Activated naive CD4-positive, alpha-beta T cell treated with anti-CD3 and anti-CD28 coated beads, Interleukin-2, amount 10 ng/mL, durations not matched to agents 5 hours and 36 hours (primary cell): Measurements from ENCODE around the gene ABI2. TPM values are rescaled to one million over a fixed set of nuclear protein-coding genes. Genes with fewer than 3 reads are reported as not detected.

ENCODE experiments used
- total RNA-seq, 2 experiments: library from RNA; stranded (reverse); gene quantifications; one replicate each; pipeline ENCODE4 v1.2.3, GENCODE V29; 2021

ABI2 gene
- 10 to 100 TPM; 21.3 to 24.9 TPM for total RNA-seq

DNA sequence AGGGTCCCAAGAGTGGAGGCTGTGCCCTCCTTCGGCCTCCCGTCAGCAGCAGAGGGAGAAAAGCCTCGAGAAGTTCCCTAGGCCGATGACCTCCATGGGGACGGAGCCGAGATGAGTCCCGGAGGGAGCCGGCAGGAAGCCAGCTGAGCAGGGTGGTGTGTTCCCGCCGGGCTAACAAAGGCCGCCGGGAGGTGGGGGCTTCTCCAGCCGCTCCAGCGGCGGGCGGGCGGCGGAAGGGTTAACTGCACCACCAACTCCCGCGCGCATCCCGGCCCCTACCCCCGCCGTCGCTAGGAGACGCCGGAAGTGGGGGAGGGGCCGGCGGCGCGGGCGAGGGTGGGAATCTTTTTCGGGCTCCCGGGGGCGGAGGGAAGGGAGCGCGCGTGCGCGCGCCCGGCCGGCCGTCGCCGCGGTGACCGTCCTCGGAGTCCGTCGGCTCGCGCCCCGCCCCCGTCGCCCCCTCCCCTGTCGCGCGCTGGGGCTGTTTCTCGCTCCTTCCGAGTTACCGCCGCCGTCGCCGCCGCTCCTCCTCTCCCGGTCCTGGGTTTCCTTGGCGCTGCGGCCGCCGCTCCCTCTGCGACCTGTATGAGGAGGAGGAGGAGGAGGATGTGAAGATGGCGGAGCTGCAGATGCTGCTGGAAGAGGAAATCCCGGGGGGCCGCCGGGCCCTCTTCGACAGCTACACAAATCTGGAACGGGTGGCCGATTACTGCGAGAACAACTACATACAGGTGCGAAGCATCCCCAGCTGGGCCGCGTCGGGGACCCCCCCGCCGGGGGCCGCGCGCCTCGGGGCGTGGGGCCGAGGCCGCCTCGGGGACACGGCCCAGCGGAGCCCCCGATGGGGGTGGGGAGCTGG lies at the start of gene ABI2:
Gene ABI2, plus strand, starts transcription at position 494 of the 859 bp plus-strand sequence. Its CDS starts 121 bp downstream, at position 615.

Other genes starting within 250 kb of the ABI2 start
- 10 to 100 TPM; 24.4 to 25.3 TPM for gene CYP20A1, start 89.4 kb upstream of the ABI2 start, total RNA-seq
- 1 to 10 TPM; 1.4 to 3.0 TPM for gene RAPH1, start 206.9 kb downstream of the ABI2 start, total RNA-seq